ENCODE results near the gene UBL4A. TPM values are rescaled to one million over a fixed set of nuclear protein-coding genes. Genes with fewer than 3 reads are reported as not detected.

The UBL4A gene
- total and polyA plus RNA-seq, 2 donors from 2014 or later, result 26.1 to 35.2 TPM

GRCh38 chrX:154469880-154470279 lies 16.5 kb downstream of the UBL4A start:
- intact Hi-C loops (cut with DNase I), result no loop called here
- no peaks in the 10 kb centered on the region for H3K4me1 ChIP-seq (ENCODE audit: control insufficient read depth in 2 of 3, insufficient read depth in 2 of 3, low read depth in 1 of 3, low read length in 3 of 3)
- H3K4me3 ChIP-seq (ENCODE audit: low read length in 3 of 3), result no peak overlapping the region
- TF ChIP-seq CTCF (IDR thresholded peaks at IDR 0.05; ENCODE audit: borderline replicate concordance, extremely low read depth, insufficient read depth), result no peak
- FAIRE-seq (no peak), DNase-seq (no peak)
- H3K27me3 ChIP-seq (ENCODE audit: control insufficient read depth, insufficient read depth, low read length), result no peaks in the 10 kb centered on the region
- H3K27ac ChIP-seq (ENCODE audit: low read depth in 2 of 2, low read length in 2 of 2), result no peak overlapping the region
- H3K36me3 ChIP-seq (ENCODE audit: control insufficient read depth in 2 of 3, insufficient read depth in 3 of 3, low read length in 3 of 3), result no peaks in the 10 kb centered on the region
- no peak overlapping the region for H3K9ac ChIP-seq (ENCODE audit: low read length in 3 of 3)
- no peaks in the 10 kb centered on the region for H3K9me3 ChIP-seq (ENCODE audit: control insufficient read depth in 2 of 3, insufficient read depth in 1 of 3, low read length in 3 of 3)

GRCh38 chrX:154469114-154469513 lies 17.3 kb downstream of the UBL4A start:
- H3K36me3 ChIP-seq (ENCODE audit: control insufficient read depth in 2 of 3, insufficient read depth in 3 of 3, low read length in 3 of 3), result no peaks in the 10 kb centered on the region
- no peak for TF ChIP-seq CTCF (IDR thresholded peaks at IDR 0.05; ENCODE audit: borderline replicate concordance, extremely low read depth, insufficient read depth)
- H3K4me1 ChIP-seq (ENCODE audit: control insufficient read depth in 2 of 3, insufficient read depth in 2 of 3, low read depth in 1 of 3, low read length in 3 of 3), result no peaks in the 10 kb centered on the region
- DNase-seq (no peak), FAIRE-seq (no peak)
- no peak overlapping the region for H3K27ac ChIP-seq (ENCODE audit: low read depth in 2 of 2, low read length in 2 of 2)
- intact Hi-C loops (cut with DNase I), result no loop called here
- H3K27me3 ChIP-seq (ENCODE audit: control insufficient read depth, insufficient read depth, low read length), result no peaks in the 10 kb centered on the region
- H3K9ac ChIP-seq (ENCODE audit: low read length in 3 of 3), result no peak overlapping the region
- H3K4me3 ChIP-seq (ENCODE audit: low read length in 3 of 3), result no peak overlapping the region
- H3K9me3 ChIP-seq (ENCODE audit: control insufficient read depth in 2 of 3, insufficient read depth in 1 of 3, low read length in 3 of 3), result no peaks in the 10 kb centered on the region

- no peaks in the 10 kb centered on the region for H3K27me3 ChIP-seq (ENCODE audit: control insufficient read depth, insufficient read depth, low read length)
- H3K4me1 ChIP-seq (ENCODE audit: control insufficient read depth in 2 of 3, insufficient read depth in 2 of 3, low read depth in 1 of 3, low read length in 3 of 3), result no peaks in the 10 kb centered on the region
- H3K27ac ChIP-seq (ENCODE audit: low read depth in 2 of 2, low read length in 2 of 2), result no peak overlapping the region
- H3K36me3 ChIP-seq (ENCODE audit: control insufficient read depth in 2 of 3, insufficient read depth in 3 of 3, low read length in 3 of 3), result no peaks in the 10 kb centered on the region
- H3K9ac ChIP-seq (ENCODE audit: low read length in 3 of 3), result no peak overlapping the region
- DNase-seq (no peak), FAIRE-seq (no peak)
- no peak overlapping the region for H3K4me3 ChIP-seq (ENCODE audit: low read length in 3 of 3)
- no peaks in the 10 kb centered on the region for H3K9me3 ChIP-seq (ENCODE audit: control insufficient read depth in 2 of 3, insufficient read depth in 1 of 3, low read length in 3 of 3)
- TF ChIP-seq CTCF (IDR thresholded peaks at IDR 0.05; ENCODE audit: borderline replicate concordance, extremely low read depth, insufficient read depth), result no peak
- intact Hi-C loops (cut with DNase I), result no loop called here
These were observed 18.2 kb downstream of the UBL4A start for GRCh38 chrX:154468217-154468616.

GRCh38 chrX:154467556-154467955 lies 18.9 kb downstream of the UBL4A start:
- FAIRE-seq (no peak), DNase-seq (no peak)
- Histone ChIP-seq H3K9me3 (ENCODE audit: control insufficient read depth in 2 of 3, insufficient read depth in 1 of 3, low read length in 3 of 3) (no peaks in the 10 kb centered on the region), H3K27ac (ENCODE audit: low read depth in 2 of 2, low read length in 2 of 2) (no peak overlapping the region), H3K27me3 (ENCODE audit: control insufficient read depth, insufficient read depth, low read length) (no peaks in the 10 kb centered on the region), H3K36me3 (ENCODE audit: control insufficient read depth in 2 of 3, insufficient read depth in 3 of 3, low read length in 3 of 3) (no peaks in the 10 kb centered on the region), H3K4me3 (ENCODE audit: low read length in 3 of 3) (no peak overlapping the region), H3K4me1 (ENCODE audit: control insufficient read depth in 2 of 3, insufficient read depth in 2 of 3, low read depth in 1 of 3, low read length in 3 of 3) (no peaks in the 10 kb centered on the region), H3K9ac (ENCODE audit: low read length in 3 of 3) (no peak overlapping the region)
- no peak for TF ChIP-seq CTCF (IDR thresholded peaks at IDR 0.05; ENCODE audit: borderline replicate concordance, extremely low read depth, insufficient read depth)
- intact Hi-C loops (cut with DNase I), result no loop called here
